ENCODE results near the gene GPRC5D.

The GPRC5D gene

DNA sequence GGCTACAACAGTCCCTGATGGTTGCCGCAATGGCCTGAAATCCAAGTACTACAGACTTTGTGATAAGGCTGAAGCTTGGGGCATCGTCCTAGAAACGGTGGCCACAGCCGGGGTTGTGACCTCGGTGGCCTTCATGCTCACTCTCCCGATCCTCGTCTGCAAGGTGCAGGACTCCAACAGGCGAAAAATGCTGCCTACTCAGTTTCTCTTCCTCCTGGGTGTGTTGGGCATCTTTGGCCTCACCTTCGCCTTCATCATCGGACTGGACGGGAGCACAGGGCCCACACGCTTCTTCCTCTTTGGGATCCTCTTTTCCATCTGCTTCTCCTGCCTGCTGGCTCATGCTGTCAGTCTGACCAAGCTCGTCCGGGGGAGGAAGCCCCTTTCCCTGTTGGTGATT lies 43.7 kb downstream of the GPRC5D start:
- DNase-seq (ENCODE audit: extremely low read depth, insufficient read length), result no peak
- TF ChIP-seq, protein P1, sequence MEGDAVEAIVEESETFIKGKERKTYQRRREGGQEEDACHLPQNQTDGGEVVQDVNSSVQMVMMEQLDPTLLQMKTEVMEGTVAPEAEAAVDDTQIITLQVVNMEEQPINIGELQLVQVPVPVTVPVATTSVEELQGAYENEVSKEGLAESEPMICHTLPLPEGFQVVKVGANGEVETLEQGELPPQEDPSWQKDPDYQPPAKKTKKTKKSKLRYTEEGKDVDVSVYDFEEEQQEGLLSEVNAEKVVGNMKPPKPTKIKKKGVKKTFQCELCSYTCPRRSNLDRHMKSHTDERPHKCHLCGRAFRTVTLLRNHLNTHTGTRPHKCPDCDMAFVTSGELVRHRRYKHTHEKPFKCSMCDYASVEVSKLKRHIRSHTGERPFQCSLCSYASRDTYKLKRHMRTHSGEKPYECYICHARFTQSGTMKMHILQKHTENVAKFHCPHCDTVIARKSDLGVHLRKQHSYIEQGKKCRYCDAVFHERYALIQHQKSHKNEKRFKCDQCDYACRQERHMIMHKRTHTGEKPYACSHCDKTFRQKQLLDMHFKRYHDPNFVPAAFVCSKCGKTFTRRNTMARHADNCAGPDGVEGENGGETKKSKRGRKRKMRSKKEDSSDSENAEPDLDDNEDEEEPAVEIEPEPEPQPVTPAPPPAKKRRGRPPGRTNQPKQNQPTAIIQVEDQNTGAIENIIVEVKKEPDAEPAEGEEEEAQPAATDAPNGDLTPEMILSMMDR (IDR thresholded peaks at IDR 0.05; ENCODE audit: insufficient read depth, low read length, poor library complexity, severe bottlenecking), result no peak
- no peaks in the 10 kb centered on the region for H3K36me3 ChIP-seq (ENCODE audit: control insufficient read depth, insufficient read depth, low read length)
- H3K27me3 ChIP-seq (replicated peaks; ENCODE audit: control insufficient read depth, insufficient read depth, low read length), result no peaks in the 10 kb centered on the region
- H3K4me3 ChIP-seq (replicated peaks; ENCODE audit: low read depth, low read length), result no peak overlapping the region

DNA sequence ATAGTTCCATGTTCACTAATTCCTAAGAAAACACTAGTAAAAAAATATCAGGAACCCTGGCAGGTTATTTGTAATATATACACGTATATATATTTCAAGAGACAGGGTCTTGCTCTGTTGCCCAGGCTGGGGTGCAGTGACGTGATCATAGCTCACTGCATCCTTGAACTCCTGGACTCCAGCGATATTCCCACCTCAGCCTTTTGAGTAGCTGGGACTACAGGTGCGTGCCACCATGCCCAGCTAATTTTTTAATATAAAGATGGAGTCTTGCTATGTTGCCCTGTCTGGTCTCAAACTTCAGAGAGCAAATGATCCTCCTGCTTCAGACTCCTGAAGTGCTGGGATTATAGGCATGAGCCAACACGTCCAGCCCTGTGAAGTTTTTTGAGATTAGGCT lies 44.4 kb downstream of the GPRC5D start:
- Histone ChIP-seq H3K27me3 (replicated peaks; ENCODE audit: control insufficient read depth, insufficient read depth, low read length) (no peaks in the 10 kb centered on the region), H3K36me3 (ENCODE audit: control insufficient read depth, insufficient read depth, low read length) (no peaks in the 10 kb centered on the region), H3K4me3 (replicated peaks; ENCODE audit: low read depth, low read length) (no peak overlapping the region)
- DNase-seq (ENCODE audit: extremely low read depth, insufficient read length), result no peak
- TF ChIP-seq, protein P1 (IDR thresholded peaks at IDR 0.05; ENCODE audit: insufficient read depth, low read length, poor library complexity, severe bottlenecking), result no peak

DNA sequence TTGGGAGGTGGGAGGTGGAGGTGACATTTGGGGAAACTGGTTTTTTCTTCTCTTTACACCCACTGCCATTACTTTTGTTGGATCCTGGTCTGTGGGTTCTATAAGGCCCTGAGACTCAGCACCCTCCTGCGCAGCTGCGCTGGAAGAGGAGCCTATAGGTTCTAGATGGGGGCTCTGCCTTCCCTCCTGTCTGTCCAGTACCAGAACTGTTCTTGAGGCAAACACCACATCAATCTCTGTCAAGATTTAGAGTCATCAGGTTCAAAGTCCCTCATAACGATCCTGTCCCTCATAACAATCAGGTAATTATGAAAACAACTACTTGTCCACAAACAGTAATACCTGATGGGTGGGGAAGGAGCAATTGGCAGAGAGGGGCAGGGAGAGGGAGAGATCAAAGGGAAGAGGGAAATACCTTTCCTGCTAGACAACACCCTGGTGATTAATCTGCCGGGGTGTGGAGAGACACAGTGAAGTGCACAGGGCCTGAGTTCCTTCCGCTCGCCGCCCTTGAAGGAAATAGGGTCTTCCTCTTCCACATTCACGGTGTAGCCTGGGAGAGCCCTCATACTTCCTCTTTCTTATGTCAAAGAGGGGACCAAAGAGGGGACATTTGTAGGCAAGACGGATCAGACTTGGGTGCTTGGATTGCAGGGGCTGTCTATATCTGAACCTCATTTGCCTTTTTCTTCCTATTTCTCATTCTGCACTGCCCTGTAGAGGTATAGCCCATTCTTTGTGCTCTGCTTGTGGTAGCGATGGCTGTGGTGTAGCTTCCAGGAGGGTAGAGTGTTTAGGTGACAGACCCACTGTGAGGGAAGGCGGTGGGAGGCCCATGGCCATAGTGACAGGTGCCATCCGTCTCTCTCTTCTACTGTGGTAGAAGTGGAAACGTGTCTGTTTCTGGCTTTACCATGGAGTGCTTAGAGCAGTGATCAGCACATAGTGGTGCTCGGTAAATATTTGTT lies 48.0 kb downstream of the GPRC5D start:
- TF ChIP-seq, protein P1 (IDR thresholded peaks at IDR 0.05; ENCODE audit: insufficient read depth, low read length, poor library complexity, severe bottlenecking), result no peak
- no peaks in the 10 kb centered on the region for H3K27me3 ChIP-seq (replicated peaks; ENCODE audit: control insufficient read depth, insufficient read depth, low read length)
- H3K4me3 ChIP-seq (replicated peaks; ENCODE audit: low read depth, low read length), result no peak overlapping the region
- no peak for DNase-seq (ENCODE audit: extremely low read depth, insufficient read length)
- no peaks in the 10 kb centered on the region for H3K36me3 ChIP-seq (ENCODE audit: control insufficient read depth, insufficient read depth, low read length)

DNA sequence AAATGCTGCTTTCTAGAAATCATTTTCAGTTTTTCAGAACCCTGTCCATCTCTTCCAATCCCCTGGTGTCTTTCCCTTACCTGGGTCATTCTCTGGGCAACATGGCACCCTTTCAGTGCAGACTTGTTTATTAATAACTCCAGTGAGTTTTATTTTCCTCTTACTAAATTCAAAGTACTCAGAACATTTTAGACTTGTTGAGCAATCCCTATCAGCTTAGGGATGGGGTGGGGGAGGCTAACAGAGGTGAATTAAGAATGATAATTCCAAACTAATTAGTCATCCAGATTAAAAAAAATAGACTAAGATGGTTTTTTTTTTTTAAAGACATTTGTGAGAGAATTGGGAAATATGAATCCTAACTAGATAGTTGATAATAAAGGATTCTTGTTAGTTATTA lies 49.9 kb downstream of the GPRC5D start:
- H3K4me3 ChIP-seq (replicated peaks; ENCODE audit: low read depth, low read length), result no peak overlapping the region
- no peak for DNase-seq (ENCODE audit: extremely low read depth, insufficient read length)
- H3K27me3 ChIP-seq (replicated peaks; ENCODE audit: control insufficient read depth, insufficient read depth, low read length), result no peaks in the 10 kb centered on the region
- TF ChIP-seq, protein P1 (IDR thresholded peaks at IDR 0.05; ENCODE audit: insufficient read depth, low read length, poor library complexity, severe bottlenecking), result no peak
- no peaks in the 10 kb centered on the region for H3K36me3 ChIP-seq (ENCODE audit: control insufficient read depth, insufficient read depth, low read length)

DNA sequence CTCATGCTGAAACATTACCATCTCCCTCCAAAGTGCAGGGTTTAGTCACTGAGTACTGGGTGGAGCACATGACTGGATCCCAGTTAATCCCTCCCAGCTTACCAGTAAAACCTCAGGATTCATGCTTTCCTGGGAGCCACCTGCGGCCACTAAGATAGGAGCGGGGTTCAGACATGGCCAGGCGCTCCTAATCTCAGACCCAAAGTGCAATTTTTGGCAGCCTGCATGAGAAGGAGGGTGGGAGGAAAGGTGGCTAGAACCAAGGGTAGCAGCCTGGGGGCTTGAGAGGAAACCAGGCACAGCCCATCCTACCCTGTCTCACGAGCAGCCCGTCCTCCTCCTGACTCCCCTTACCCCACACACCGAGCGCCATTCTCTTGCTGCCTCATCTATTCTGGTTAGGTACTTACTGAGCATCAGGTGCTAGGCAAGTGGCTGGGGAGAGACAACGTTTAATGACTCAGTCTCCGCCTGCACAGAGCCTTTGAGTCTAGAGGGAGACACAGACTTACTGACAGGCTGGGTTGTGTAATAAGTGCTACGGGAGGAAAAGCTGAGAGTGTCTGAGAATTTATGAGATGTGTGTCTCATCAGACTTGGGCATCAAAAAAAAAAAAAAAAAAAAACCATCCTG lies 50.7 kb downstream of the GPRC5D start:
- TF ChIP-seq, protein P1 (IDR thresholded peaks at IDR 0.05; ENCODE audit: insufficient read depth, low read length, poor library complexity, severe bottlenecking), result no peak
- H3K4me3 ChIP-seq (replicated peaks; ENCODE audit: low read depth, low read length), result no peak overlapping the region
- DNase-seq (ENCODE audit: extremely low read depth, insufficient read length), result no peak

More for the DNA sequence above, 50.7 kb downstream of the GPRC5D start:
- Histone ChIP-seq H3K27me3 (replicated peaks; ENCODE audit: control insufficient read depth, insufficient read depth, low read length) (no peaks in the 10 kb centered on the region), H3K36me3 (ENCODE audit: control insufficient read depth, insufficient read depth, low read length) (no peaks in the 10 kb centered on the region)

Measured in GM06990 (cell line).